Activated CD8-positive, alpha-beta T cell treated with anti-CD3 and anti-CD28 coated beads for 36 hours (primary cell): Measurements from ENCODE around the gene ZFP69. TPM values are rescaled to one million over a fixed set of nuclear protein-coding genes. Genes with fewer than 3 reads are reported as not detected.
"Not testable (repeated sequence)": the region's sequence is repeated elsewhere in the genome, so short reads cannot be mapped to it uniquely, and the experiment has no call there.

Source experiments
- ATAC-seq: fragments of 200-7000 bp; cut with Tn5 transposase; one replicate; pipeline ENCODE4 v1.10.0; 2021; ENCODE audit warnings: mild to moderate bottlenecking, moderate library complexity
- CTCF ChIA-PET: fragments of 350-600 bp; sonication (Branson Sonifier 250); formaldehyde crosslinking; loops from one replicate; lab custom pipeline; 2021; ENCODE audit warnings: antibody characterized with exemption; lab: Charles Lee
- POLR2A ChIA-PET: fragments of 350-600 bp; sonication (Branson Sonifier 250); formaldehyde crosslinking; loops from one replicate; lab custom pipeline; 2021; ENCODE audit warnings: antibody characterized with exemption; lab: Charles Lee
- DNase-seq: peaks from one replicate; pipeline ENCODE4 v3.0.0-alpha.2; 2020
- H3K27ac Mint-ChIP-seq: one replicate; pipeline ENCODE4 v1.8.0; 2021; ENCODE audit warnings: mild to moderate bottlenecking, mixed read lengths
- H3K27me3 Mint-ChIP-seq: one replicate; pipeline ENCODE4 v1.8.0; 2021; ENCODE audit warnings: mixed read lengths
- H3K36me3 Mint-ChIP-seq: one replicate; pipeline ENCODE4 v1.8.0; 2021; ENCODE audit warnings: low read depth, mixed read lengths
- H3K4me1 Mint-ChIP-seq: one replicate; pipeline ENCODE4 v1.8.0; 2021; ENCODE audit warnings: low read depth, mixed read lengths
- H3K4me3 Mint-ChIP-seq: one replicate; pipeline ENCODE4 v1.8.0; 2021; ENCODE audit warnings: mild to moderate bottlenecking, moderate library complexity, mixed read lengths
- H3K9me3 Mint-ChIP-seq: one replicate; pipeline ENCODE4 v1.8.0; 2021; ENCODE audit warnings: mixed read lengths
- intact Hi-C: fragments of 100-400 bp; cut with micrococcal nuclease; formaldehyde crosslinking; loops from one replicate; pipeline ENCODE4 v1.10.0; 2022
- total RNA-seq, 2 experiments: library from RNA; stranded (reverse); gene quantifications; one replicate each; pipeline ENCODE4 v1.2.3, GENCODE V29; 2021
- TF ChIP-seq, protein P1 (sequence below): fragments of 200-600 bp; IDR thresholded peaks from one replicate; pipeline ENCODE4 v1.8.0; 2022; ENCODE audit warnings: antibody characterized with exemption, mild to moderate bottlenecking

Gene ZFP69
- total RNA-seq, 2 experiments from 2014 or later: 4.2 to 4.7 TPM

DNA sequence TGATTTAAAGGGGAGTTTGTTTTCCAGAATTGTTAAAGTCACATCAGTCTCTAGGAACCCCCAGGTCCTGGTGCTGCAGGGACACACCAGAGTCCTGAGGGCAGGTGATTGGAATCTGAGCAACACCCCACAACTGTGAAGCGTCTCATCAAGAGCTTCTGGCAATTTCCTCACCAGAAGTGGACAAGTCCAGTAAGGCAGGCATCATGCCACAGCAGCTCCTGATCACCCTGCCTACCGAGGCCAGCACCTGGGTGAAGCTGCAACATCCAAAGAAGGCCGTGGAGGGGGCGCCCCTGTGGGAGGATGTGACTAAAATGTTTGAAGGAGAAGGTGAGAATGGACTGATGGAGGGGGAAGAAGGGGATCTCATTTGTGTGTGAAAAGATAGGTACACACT lies 2.1 kb downstream of the ZFP69 start:
- peak overlapping the region; percentile 23 for H3K27ac Mint-ChIP-seq
- CTCF ChIA-PET: interaction anchor here (1.4 to 1.9 kb wide), 2 partner anchors 41 to 53 kb away, joined by 5 to 9 read pairs; no protein-coding TSS in a partner anchor
- peak overlapping the region; percentile 2 for H3K4me3 Mint-ChIP-seq
- H3K27me3 Mint-ChIP-seq: no peaks in the 10 kb centered on the region
- H3K4me1 Mint-ChIP-seq: peaks cover 21% of the 10 kb centered on the region
- POLR2A ChIA-PET: interaction anchor here (0.5 to 2.5 kb wide), 4 partner anchors 24 to 29 kb away, joined by 3 to 14 read pairs (median 6); partner anchors contain the start of genes EXO5 and ZFP69B
- peaks cover 35% of the 10 kb centered on the region for H3K9me3 Mint-ChIP-seq
- no peak for ATAC-seq
- H3K36me3 Mint-ChIP-seq: peaks cover 63% of the 10 kb centered on the region
- intact Hi-C loops: no loop called here
- TF ChIP-seq, protein P1, sequence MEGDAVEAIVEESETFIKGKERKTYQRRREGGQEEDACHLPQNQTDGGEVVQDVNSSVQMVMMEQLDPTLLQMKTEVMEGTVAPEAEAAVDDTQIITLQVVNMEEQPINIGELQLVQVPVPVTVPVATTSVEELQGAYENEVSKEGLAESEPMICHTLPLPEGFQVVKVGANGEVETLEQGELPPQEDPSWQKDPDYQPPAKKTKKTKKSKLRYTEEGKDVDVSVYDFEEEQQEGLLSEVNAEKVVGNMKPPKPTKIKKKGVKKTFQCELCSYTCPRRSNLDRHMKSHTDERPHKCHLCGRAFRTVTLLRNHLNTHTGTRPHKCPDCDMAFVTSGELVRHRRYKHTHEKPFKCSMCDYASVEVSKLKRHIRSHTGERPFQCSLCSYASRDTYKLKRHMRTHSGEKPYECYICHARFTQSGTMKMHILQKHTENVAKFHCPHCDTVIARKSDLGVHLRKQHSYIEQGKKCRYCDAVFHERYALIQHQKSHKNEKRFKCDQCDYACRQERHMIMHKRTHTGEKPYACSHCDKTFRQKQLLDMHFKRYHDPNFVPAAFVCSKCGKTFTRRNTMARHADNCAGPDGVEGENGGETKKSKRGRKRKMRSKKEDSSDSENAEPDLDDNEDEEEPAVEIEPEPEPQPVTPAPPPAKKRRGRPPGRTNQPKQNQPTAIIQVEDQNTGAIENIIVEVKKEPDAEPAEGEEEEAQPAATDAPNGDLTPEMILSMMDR: no peak
- peak; percentile 41 for DNase-seq

DNA sequence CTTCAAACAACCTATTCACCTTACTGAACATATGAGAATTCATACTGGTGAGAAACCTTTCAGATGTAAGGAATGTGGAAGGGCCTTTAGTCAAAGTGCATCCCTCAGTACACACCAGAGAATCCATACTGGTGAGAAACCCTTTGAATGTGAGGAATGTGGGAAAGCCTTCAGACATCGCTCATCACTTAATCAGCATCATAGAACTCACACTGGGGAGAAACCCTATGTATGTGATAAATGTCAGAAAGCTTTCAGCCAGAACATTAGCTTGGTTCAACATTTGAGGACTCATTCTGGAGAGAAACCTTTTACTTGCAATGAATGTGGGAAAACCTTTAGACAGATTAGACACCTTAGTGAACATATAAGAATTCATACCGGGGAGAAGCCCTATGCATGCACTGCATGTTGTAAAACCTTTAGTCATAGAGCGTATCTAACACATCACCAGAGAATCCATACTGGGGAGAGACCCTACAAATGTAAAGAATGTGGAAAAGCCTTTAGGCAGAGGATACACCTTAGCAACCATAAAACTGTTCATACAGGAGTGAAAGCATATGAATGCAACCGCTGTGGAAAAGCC lies 18.3 kb downstream of the ZFP69 start:
- ATAC-seq: no peak
- no peak overlapping the region for H3K27ac Mint-ChIP-seq
- CTCF ChIA-PET: no interaction called here

DNA sequence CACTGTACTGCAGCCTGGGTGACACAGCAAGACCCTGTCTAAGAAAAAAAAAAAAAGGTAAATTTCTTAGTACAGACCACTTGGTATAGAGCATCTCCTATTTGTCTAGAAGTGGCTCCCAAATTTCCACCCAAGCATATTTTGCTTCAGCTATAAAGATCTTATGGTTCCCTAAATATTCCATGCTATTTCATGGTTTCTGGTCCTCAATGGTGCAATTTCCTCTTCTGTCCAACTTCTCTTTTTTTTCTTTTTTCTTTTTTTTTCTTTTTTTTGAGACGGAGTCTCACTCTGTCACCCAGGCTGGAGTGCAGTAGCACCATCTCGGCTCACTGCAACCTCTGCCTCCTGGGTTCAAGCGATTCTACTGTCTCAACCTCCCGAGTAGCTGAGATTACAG lies 25.6 kb downstream of the ZFP69 start:
- CTCF ChIA-PET: interaction anchor here (0.9 kb wide), 1 partner anchor 30 kb away, joined by 4 read pairs; no protein-coding TSS in a partner anchor
- peaks cover 57% of the 10 kb centered on the region for H3K9me3 Mint-ChIP-seq

More for the DNA sequence above, 18.3 kb downstream of the ZFP69 start:
- no peak for DNase-seq
- Mint-ChIP-seq H3K4me3 (no peak overlapping the region), H3K36me3 (peaks cover 77% of the 10 kb centered on the region), H3K4me1 (peaks cover 2% of the 10 kb centered on the region), H3K27me3 (no peaks in the 10 kb centered on the region), H3K9me3 (peaks cover 63% of the 10 kb centered on the region)
- intact Hi-C loops: no loop called here
- POLR2A ChIA-PET: no interaction called here
- TF ChIP-seq, protein P1: no peak

DNA sequence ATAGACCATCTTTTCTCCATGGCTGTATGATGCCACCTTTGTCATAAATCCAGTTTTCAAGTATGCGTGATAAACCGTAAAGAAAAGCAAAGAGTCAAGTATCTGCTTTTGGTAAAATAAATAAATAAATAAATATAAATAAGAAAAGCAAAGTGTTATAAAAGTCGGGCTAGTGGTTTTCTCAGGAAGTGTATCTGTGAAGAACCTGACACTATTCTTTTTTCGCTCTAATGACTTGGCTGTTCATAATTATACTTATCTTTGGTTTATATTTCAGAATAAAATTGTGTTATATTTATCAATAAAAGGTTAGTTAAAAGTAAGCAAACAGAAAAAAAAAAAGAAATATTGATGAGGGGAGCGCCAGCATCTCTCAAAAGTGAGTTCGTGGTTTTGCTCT lies 30.9 kb downstream of the ZFP69 start:
- ChIA-PET CTCF (interaction anchor here (1.1 to 1.3 kb wide), 2 partner anchors 25 to 136 kb away, joined by 3 to 5 read pairs; no protein-coding TSS in a partner anchor), POLR2A (interaction anchor here (0.7 to 2.1 kb wide), 15 partner anchors 8 to 192 kb away, joined by 3 to 16 read pairs (median 4); partner anchors contain the start of genes ZFP69B and ZNF684)
- DNase-seq (no peak), ATAC-seq (no peak)
- no peaks in the 10 kb centered on the region for H3K27me3 Mint-ChIP-seq
- H3K4me3 Mint-ChIP-seq: peak overlapping the region; percentile 79
- peaks cover 64% of the 10 kb centered on the region for H3K36me3 Mint-ChIP-seq
- peaks cover 38% of the 10 kb centered on the region for H3K9me3 Mint-ChIP-seq
- intact Hi-C loops: loop anchor here (10.0 kb wide), 1 partner anchor 53 kb away; the partner anchor contains the start of gene ZFP69B
- TF ChIP-seq, protein P1: no peak
- H3K4me1 Mint-ChIP-seq: peaks cover 15% of the 10 kb centered on the region
- peak overlapping the region; percentile 90 for H3K27ac Mint-ChIP-seq

More for the DNA sequence above, 25.6 kb downstream of the ZFP69 start:
- not testable (repeated sequence) for DNase-seq, H3K27ac Mint-ChIP-seq, H3K27me3 Mint-ChIP-seq, H3K4me3 Mint-ChIP-seq, ATAC-seq, H3K4me1 Mint-ChIP-seq
- intact Hi-C loops: loop anchor here (10.0 kb wide), 1 partner anchor 48 kb away; the partner anchor contains the start of gene ZFP69B
- POLR2A ChIA-PET: interaction anchor here (0.8 to 1.5 kb wide), 3 partner anchors 9 to 25 kb away, joined by 3 read pairs; no protein-coding TSS in a partner anchor
- H3K36me3 Mint-ChIP-seq: peaks cover 69% of the 10 kb centered on the region

DNA sequence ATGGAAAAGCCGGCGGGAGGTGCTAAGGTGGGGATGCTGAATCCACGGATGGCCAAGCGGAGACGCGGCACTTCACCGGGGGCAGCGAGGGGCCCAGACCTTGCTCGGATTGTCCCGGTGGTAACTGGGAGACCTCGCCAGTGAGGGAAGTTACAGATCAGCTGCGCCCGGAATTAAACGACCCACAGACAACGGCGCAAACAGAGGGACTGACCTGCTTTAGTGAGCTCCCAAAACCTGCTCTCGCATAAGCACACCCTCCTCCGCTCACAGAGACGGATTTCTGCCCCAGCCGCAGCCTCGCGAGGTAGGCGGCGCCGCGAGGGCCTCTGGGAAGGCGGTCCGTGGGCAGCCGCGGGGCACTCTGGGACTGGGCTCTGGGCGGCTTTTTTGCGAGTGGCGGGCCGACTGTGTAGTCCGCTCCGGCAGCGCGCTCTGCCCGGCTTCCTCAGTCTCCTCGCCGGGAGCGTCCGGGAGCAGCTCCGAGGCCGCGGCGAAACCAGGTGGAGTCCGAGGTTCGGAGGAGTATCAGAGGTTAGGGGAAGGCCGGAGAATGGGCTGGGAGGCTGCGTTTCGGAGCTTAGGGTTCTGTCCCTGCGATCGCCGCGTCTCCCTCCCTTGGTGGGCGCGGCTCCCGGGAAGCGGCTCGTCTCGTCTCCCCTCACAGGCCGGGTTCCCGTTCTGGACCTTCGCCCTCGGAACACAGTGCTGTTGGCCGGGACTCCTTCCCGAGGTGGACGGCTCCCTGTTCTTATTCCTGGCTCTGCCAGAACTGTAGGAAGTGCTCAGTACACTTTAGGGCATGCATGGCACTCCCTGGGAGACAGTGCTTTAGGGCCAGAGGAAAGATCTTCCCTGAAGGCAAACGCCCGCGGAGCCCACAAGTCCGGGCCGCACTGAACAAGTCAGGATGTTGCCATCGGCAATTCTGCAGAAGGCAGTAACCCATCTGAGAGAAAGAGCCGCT lies 31.6 kb downstream of the ZFP69 start, which contains the start of gene EXO5:
Gene EXO5, plus strand, starts transcription at position 393 of the 967 bp plus-strand sequence. CDS start 5,778 bp downstream, outside the sequence.
- H3K4me3 Mint-ChIP-seq: peak within 1 kb of the TSS; percentile 79
- H3K27me3 Mint-ChIP-seq: no peaks in the 10 kb centered on the region
- peak within 1 kb of the TSS; percentile 90 for H3K27ac Mint-ChIP-seq
- DNase-seq: peak; percentile 91
- ATAC-seq: peak; percentile 99
- H3K4me1 Mint-ChIP-seq: peaks cover 15% of the 10 kb centered on the region
- peaks cover 35% of the 10 kb centered on the region for H3K9me3 Mint-ChIP-seq
- POLR2A ChIA-PET: interaction anchor here (0.6 to 2.1 kb wide), 19 partner anchors 9 to 193 kb away, joined by 3 to 16 read pairs (median 3); partner anchors contain the start of genes ZFP69B and ZNF684
- H3K36me3 Mint-ChIP-seq: peaks cover 61% of the 10 kb centered on the region
- CTCF ChIA-PET: interaction anchor here (0.7 to 1.3 kb wide), 4 partner anchors 24 to 137 kb away, joined by 3 to 5 read pairs (median 4); no protein-coding TSS in a partner anchor
- intact Hi-C loops: loop anchor here (10.0 kb wide), 1 partner anchor 54 kb away; the partner anchor contains the start of gene ZFP69B
- TF ChIP-seq, protein P1: no peak
